Lower leg skin (tissue), 4 donors: ENCODE measurements around the gene ZP1. TPM values are rescaled to one million over a fixed set of nuclear protein-coding genes. Genes with fewer than 3 reads are reported as not detected.

Experiments used
- DNase-seq, 2 donors: peaks; one replicate each; pipeline ENCODE4 v3.0.0-alpha.2; 2019; ENCODE audit warnings: low spot score in 2 of 2
- H3K4me3 ChIP-seq: fragments of 200-600 bp; sonication (generic); 2 replicates; pipeline ENCODE4 v1.5.1; 2017; ENCODE audit warnings: mild to moderate bottlenecking, low read depth; ENCODE audit not compliant: poor library complexity, severe bottlenecking
- CTCF ChIP-seq, 3 donors: fragments of 450-650 bp; IDR thresholded peaks; one replicate each; pipeline ENCODE4 v1.5.1; 2016; ENCODE audit warnings: antibody characterized with exemption in 3 of 3, mild to moderate bottlenecking in 3 of 3, moderate library complexity in 2 of 3
- POLR2A ChIP-seq, 2 donors: fragments of 450-650 bp; IDR thresholded peaks; one replicate each; pipeline ENCODE4 v1.6.1; 2016 to 2017; ENCODE audit warnings: antibody characterized with exemption in 2 of 2, mild to moderate bottlenecking in 1 of 2, moderate library complexity in 1 of 2
- WGBS, 2 donors: methylation state at CpG; one replicate each; pipeline ENCODE4 v1.1.5; 2018; 5-methylcytosine and 5-hydroxymethylcytosine counted together
- intact Hi-C: fragments of 100-400 bp; cut with DNase I; formaldehyde crosslinking; loops from one replicate; pipeline ENCODE4 v1.15.0; 2023; ENCODE audit warnings: low total_unique reads
- total RNA-seq, 4 donors: library from RNA; depleted of rRNA; stranded (reverse); fragments of >200 nt; gene quantifications; one replicate each; pipeline ENCODE4 v1.1.0, GENCODE V29; 2016

ZP1 gene
- total RNA-seq, 4 donors from 2014 or later: 0.25 to 0.26 TPM; not detected in 2

DNA sequence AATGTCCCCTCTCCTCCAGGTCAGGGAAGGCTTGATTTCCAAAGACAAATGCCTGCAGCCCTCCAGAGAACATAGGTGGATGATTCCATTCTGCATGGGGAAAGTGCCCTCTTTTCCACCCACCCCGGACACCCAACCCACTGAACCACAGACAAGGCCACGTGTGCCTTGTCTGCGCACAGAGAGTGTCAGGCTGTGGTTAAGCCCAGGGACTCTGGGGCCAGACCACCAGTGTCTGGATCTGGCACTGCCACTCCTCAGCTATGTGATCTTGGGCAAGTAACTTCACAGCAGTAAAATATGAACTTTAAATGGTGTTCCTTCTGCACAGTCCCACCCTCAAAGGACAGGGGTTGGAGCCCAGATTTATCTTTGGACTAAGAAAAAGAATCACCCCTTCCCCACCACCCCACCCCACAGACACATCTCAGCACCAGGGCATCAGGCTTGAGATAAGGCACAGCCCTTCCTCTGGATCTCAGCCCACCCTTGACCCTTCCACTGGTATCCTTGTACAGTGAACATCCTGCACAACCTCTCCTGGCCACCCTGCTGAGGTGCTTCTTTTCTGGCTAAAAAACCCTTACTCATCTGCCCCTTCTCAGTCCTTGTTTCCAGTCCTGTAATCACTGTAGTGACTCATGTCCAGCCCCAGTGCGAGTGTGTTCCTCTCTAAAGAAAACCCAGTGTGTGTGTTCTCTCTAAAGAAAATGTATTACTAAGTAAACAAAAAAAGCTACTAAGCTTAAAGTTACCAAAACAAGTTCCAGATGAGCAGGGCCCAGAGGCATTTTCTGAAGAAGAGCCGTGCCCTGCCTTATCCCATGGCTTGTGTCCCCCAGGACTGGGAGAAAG lies 9.7 kb upstream of the ZP1 start:
- no peak for DNase-seq
- intact Hi-C loops: no loop called here
- TF ChIP-seq POLR2A (IDR thresholded peaks at IDR 0.05) (no peak), CTCF (IDR thresholded peaks at IDR 0.05) (no peak)
- 86 to 88% methylated on average over 5 of the region's 5 CpGs for WGBS, 2 donors
- no peak overlapping the region for H3K4me3 ChIP-seq

GRCh38 chr11:60858236-60858635 lies 9.1 kb upstream of the ZP1 start:
- TF ChIP-seq POLR2A (IDR thresholded peaks at IDR 0.05) (no peak), CTCF (IDR thresholded peaks at IDR 0.05) (no peak)
- 86 to 89% methylated on average over 8 of the region's 8 CpGs for WGBS, 2 donors
- intact Hi-C loops: no loop called here
- no peak for DNase-seq
- no peak overlapping the region for H3K4me3 ChIP-seq

DNA sequence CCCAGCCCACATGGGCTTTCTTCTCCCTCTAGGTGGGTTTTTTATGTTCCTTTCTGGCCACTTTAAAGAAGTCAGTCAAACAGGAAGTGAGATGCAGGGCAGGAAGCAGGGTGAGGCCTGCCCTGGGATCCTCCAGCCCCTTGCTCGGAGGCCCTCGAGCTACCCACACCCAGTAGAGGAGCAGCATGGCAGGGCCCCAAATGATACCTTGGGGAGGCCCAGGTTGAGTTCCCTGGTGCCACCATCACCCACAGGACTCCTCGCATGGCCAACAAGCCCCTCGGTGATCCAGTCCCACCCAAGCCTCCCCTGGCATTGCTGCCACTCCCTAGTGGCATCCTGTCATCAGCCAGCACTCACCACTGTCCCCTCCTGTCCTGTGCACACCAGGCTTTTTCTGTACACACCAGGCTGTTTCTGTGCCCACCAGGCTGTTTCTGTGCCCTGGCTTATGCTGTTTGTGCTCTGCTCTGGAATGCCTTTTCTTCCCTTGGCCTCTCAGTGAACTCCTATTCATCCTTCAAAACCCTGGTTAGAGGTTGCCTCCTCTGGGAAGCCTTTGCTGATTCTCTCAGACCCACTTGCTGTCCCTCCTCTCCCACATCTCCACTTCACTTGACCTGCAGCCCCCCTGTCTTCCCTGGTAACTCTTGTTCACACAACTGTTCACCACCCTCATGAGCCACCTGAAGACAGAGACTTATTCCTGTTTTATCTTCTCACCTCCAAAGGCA lies 8.4 kb upstream of the ZP1 start:
- DNase-seq: no peak
- 71 to 74% methylated on average over 4 of the region's 4 CpGs for WGBS, 2 donors
- intact Hi-C loops: no loop called here
- no peak overlapping the region for H3K4me3 ChIP-seq
- TF ChIP-seq POLR2A (IDR thresholded peaks at IDR 0.05): no peak
- TF ChIP-seq CTCF (IDR thresholded peaks at IDR 0.05): no peak

DNA sequence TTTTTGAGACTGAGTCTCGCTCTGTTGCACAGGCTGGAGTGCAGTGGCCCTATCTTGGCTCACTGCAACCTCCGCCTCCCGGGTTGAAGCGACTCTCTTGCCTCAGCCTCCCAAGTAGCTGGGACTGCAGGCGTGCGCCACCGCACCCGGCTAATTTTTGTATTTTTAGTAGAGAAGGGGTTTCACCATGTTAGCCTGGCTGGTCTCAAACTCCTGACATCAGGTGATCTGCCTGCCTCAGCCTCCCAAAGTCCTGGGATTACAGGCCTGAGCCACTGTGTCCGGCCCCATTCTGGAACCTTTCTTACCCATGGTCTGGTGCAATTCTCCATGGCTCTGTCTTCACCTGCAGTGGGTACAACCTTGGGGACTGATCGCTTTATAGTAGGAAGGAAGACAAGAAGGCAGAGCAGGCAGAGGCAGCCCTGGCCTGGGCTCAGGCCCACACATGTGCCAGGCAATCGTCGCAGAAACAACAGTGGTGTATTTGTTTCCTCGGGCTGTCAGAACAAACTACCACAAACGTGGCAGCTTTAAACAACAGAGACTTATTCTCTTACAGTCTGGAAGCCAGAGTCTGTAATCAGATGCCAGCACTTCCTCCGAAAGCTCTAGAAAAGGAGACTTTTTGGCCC lies 7.6 kb upstream of the ZP1 start:
- intact Hi-C loops: no loop called here
- no peak for TF ChIP-seq POLR2A (IDR thresholded peaks at IDR 0.05)
- no peak for TF ChIP-seq CTCF (IDR thresholded peaks at IDR 0.05)
- DNase-seq: no peak
- WGBS, 2 donors: 74 to 83% methylated on average over 15 of the region's 15 CpGs
- no peak overlapping the region for H3K4me3 ChIP-seq

DNA sequence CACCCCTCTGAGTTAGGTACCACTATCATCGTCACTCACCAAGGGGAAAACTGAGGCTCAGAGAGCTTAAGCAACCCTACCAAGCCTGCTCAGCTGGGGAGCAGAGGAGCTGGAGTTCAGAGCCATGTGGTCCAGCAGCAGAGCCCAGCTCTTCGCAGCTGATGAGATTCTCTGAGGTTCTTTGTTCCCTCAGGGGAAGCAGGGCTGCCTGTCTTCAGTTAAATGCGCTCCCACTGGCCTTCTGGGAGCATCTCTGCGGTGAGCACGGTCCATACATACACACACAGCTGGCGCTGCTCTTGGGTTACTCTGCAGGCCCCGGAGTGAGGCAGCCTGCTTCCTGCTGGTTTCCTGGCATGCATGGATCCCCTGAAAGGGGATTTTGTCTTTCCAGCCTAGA lies 6.4 kb upstream of the ZP1 start:
- 51% methylated on average over 7 of the region's 7 CpGs for WGBS, 2 donors
- H3K4me3 ChIP-seq: no peak overlapping the region
- no peak for DNase-seq
- TF ChIP-seq POLR2A (IDR thresholded peaks at IDR 0.05) (no peak), CTCF (IDR thresholded peaks at IDR 0.05) (no peak)
- intact Hi-C loops: no loop called here
